ENCODE data around the gene FOXA1.

GRCh38 chr14:37585971-37586796 is 8.9 kb downstream of the FOXA1 start:
- TF ChIP-seq RAD21 (IDR thresholded peaks at IDR 0.05; ENCODE audit: low read length) (no peak), MXI1 (IDR thresholded peaks at IDR 0.05; ENCODE audit: borderline replicate concordance, low read depth, low read length) (no peak), RCOR1 (IDR thresholded peaks at IDR 0.05; ENCODE audit: insufficient replicate concordance, low read length) (no peak), CEBPB (IDR thresholded peaks at IDR 0.05; ENCODE audit: low read depth, low read length) (0 out of 2 replicates have a peak, but pooled peaks have one; percentile 9), CHD1 (IDR thresholded peaks at IDR 0.05; ENCODE audit: low read depth, low read length) (no peak), RFX5 (IDR thresholded peaks at IDR 0.05; ENCODE audit: low read depth, low read length) (no peak), POLR2A (IDR thresholded peaks at IDR 0.05; ENCODE audit: low read depth, low read length) (no peak), BHLHE40 (IDR thresholded peaks at IDR 0.05; ENCODE audit: low read depth, low read length) (no peak), MAFK (IDR thresholded peaks at IDR 0.05; ENCODE audit: low read depth, low read length) (no peak), SMC3 (IDR thresholded peaks at IDR 0.05; ENCODE audit: low read depth, low read length) (no peak), FOS (IDR thresholded peaks at IDR 0.05; ENCODE audit: low read depth, low read length) (no peak), MAZ (IDR thresholded peaks at IDR 0.05; ENCODE audit: borderline replicate concordance, low read depth, low read length) (no peak)
- TF ChIP-seq, protein P1, sequence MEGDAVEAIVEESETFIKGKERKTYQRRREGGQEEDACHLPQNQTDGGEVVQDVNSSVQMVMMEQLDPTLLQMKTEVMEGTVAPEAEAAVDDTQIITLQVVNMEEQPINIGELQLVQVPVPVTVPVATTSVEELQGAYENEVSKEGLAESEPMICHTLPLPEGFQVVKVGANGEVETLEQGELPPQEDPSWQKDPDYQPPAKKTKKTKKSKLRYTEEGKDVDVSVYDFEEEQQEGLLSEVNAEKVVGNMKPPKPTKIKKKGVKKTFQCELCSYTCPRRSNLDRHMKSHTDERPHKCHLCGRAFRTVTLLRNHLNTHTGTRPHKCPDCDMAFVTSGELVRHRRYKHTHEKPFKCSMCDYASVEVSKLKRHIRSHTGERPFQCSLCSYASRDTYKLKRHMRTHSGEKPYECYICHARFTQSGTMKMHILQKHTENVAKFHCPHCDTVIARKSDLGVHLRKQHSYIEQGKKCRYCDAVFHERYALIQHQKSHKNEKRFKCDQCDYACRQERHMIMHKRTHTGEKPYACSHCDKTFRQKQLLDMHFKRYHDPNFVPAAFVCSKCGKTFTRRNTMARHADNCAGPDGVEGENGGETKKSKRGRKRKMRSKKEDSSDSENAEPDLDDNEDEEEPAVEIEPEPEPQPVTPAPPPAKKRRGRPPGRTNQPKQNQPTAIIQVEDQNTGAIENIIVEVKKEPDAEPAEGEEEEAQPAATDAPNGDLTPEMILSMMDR (conservative IDR thresholded peaks at IDR 0.05; ENCODE audit: low read depth, low read length), result no peak
- TF ChIP-seq, protein P2, sequence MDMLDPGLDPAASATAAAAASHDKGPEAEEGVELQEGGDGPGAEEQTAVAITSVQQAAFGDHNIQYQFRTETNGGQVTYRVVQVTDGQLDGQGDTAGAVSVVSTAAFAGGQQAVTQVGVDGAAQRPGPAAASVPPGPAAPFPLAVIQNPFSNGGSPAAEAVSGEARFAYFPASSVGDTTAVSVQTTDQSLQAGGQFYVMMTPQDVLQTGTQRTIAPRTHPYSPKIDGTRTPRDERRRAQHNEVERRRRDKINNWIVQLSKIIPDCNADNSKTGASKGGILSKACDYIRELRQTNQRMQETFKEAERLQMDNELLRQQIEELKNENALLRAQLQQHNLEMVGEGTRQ (IDR thresholded peaks at IDR 0.05; ENCODE audit: low read depth, low read length), result no peak
